ENCODE measurements around the gene TRAF4. TPM values are rescaled to one million over a fixed set of nuclear protein-coding genes. Genes with fewer than 3 reads are reported as not detected.
"Not testable (repeated sequence)": the region's sequence is repeated elsewhere in the genome, so short reads cannot be mapped to it uniquely, and the experiment has no call there.

Gene TRAF4
- total RNA-seq, 1 donor: 51.2 TPM

- H3K4me3 ChIP-seq (ENCODE audit: low read length): no peak overlapping the region
- no peaks in the 10 kb centered on the region for H3K9me3 ChIP-seq (ENCODE audit: low read depth, low read length)
- peaks cover 77% of the 10 kb centered on the region for H3K4me1 ChIP-seq (ENCODE audit: insufficient read depth, low read length)
- H3K27me3 ChIP-seq (ENCODE audit: insufficient read depth, low read length): no peaks in the 10 kb centered on the region
Measured at GRCh38 chr17:28722417-28723158, 21.2 kb upstream of the TRAF4 start.

- H3K9me3 ChIP-seq (ENCODE audit: low read depth, low read length): no peaks in the 10 kb centered on the region
- no peaks in the 10 kb centered on the region for H3K27me3 ChIP-seq (ENCODE audit: insufficient read depth, low read length)
- H3K4me3 ChIP-seq (ENCODE audit: low read length): no peak overlapping the region
- H3K4me1 ChIP-seq (ENCODE audit: insufficient read depth, low read length): peaks cover 79% of the 10 kb centered on the region
Measured at GRCh38 chr17:28723159-28723835, 20.5 kb upstream of the TRAF4 start.

- H3K9me3 ChIP-seq (ENCODE audit: low read depth, low read length); H3K27me3 ChIP-seq (ENCODE audit: insufficient read depth, low read length); H3K4me3 ChIP-seq (ENCODE audit: low read length): not testable (repeated sequence)
- peaks cover 76% of the 10 kb centered on the region for H3K4me1 ChIP-seq (ENCODE audit: insufficient read depth, low read length)
Measured at GRCh38 chr17:28723836-28724499, 19.8 kb upstream of the TRAF4 start.

- peaks cover 79% of the 10 kb centered on the region for H3K4me1 ChIP-seq (ENCODE audit: insufficient read depth, low read length)
- no peaks in the 10 kb centered on the region for H3K9me3 ChIP-seq (ENCODE audit: low read depth, low read length)
- H3K27me3 ChIP-seq (ENCODE audit: insufficient read depth, low read length): no peaks in the 10 kb centered on the region
- H3K4me3 ChIP-seq (ENCODE audit: low read length): no peak overlapping the region
Measured at GRCh38 chr17:28724500-28725165, 19.2 kb upstream of the TRAF4 start.

- no peak overlapping the region for H3K4me3 ChIP-seq (ENCODE audit: low read length)
Measured at GRCh38 chr17:28725166-28725659, 18.6 kb upstream of the TRAF4 start.

GRCh38 chr17:28725660-28726225 lies 18.1 kb upstream of the TRAF4 start:
- Histone ChIP-seq H3K27me3 (ENCODE audit: insufficient read depth, low read length) (no peaks in the 10 kb centered on the region), H3K9me3 (ENCODE audit: low read depth, low read length) (no peaks in the 10 kb centered on the region), H3K4me3 (ENCODE audit: low read length) (peak overlapping the region; percentile 28), H3K4me1 (ENCODE audit: insufficient read depth, low read length) (peaks cover 77% of the 10 kb centered on the region)

More at GRCh38 chr17:28725166-28725659, 18.6 kb upstream of the TRAF4 start:
- peaks cover 82% of the 10 kb centered on the region for H3K4me1 ChIP-seq (ENCODE audit: insufficient read depth, low read length)
- H3K9me3 ChIP-seq (ENCODE audit: low read depth, low read length): no peaks in the 10 kb centered on the region
- no peaks in the 10 kb centered on the region for H3K27me3 ChIP-seq (ENCODE audit: insufficient read depth, low read length)

- no peaks in the 10 kb centered on the region for H3K9me3 ChIP-seq (ENCODE audit: low read depth, low read length)
- no peaks in the 10 kb centered on the region for H3K27me3 ChIP-seq (ENCODE audit: insufficient read depth, low read length)
- peak within 1 kb of the TSS; percentile 44 for H3K4me3 ChIP-seq (ENCODE audit: low read length)
- peaks cover 72% of the 10 kb centered on the region for H3K4me1 ChIP-seq (ENCODE audit: insufficient read depth, low read length)
Measured at GRCh38 chr17:28726226-28726626, 17.6 kb upstream of the TRAF4 start, which contains the start of gene TLCD1. TSS of gene TLCD1 (minus strand) at chr17:28726233. CDS start at chr17:28726097, 136 bp downstream.

GRCh38 chr17:28726627-28727491 lies 17.0 kb upstream of the TRAF4 start:
- peak overlapping the region; percentile 44 for H3K4me3 ChIP-seq (ENCODE audit: low read length)
- H3K4me1 ChIP-seq (ENCODE audit: insufficient read depth, low read length): peaks cover 66% of the 10 kb centered on the region
- no peaks in the 10 kb centered on the region for H3K9me3 ChIP-seq (ENCODE audit: low read depth, low read length)
- H3K27me3 ChIP-seq (ENCODE audit: insufficient read depth, low read length): no peaks in the 10 kb centered on the region

- Histone ChIP-seq H3K9me3 (ENCODE audit: low read depth, low read length) (no peaks in the 10 kb centered on the region), H3K27me3 (ENCODE audit: insufficient read depth, low read length) (no peaks in the 10 kb centered on the region), H3K4me3 (ENCODE audit: low read length) (peak within 1 kb of the TSS; percentile 58), H3K4me1 (ENCODE audit: insufficient read depth, low read length) (peaks cover 52% of the 10 kb centered on the region)
Measured at GRCh38 chr17:28728364-28729200, 15.2 kb upstream of the TRAF4 start, which contains the start of gene NEK8. TSS of gene NEK8 (plus strand) at chr17:28728788. CDS start at chr17:28728814, 26 bp downstream.

GRCh38 chr17:28729950-28730330 lies 13.9 kb upstream of the TRAF4 start:
- no peaks in the 10 kb centered on the region for H3K27me3 ChIP-seq (ENCODE audit: insufficient read depth, low read length)
- no peaks in the 10 kb centered on the region for H3K9me3 ChIP-seq (ENCODE audit: low read depth, low read length)
- H3K4me1 ChIP-seq (ENCODE audit: insufficient read depth, low read length): peaks cover 44% of the 10 kb centered on the region
- no peak overlapping the region for H3K4me3 ChIP-seq (ENCODE audit: low read length)

GRCh38 chr17:28733346-28733745 lies 10.5 kb upstream of the TRAF4 start:
- Histone ChIP-seq H3K27me3 (ENCODE audit: insufficient read depth, low read length) (no peaks in the 10 kb centered on the region), H3K4me3 (ENCODE audit: low read length) (no peak overlapping the region), H3K9me3 (ENCODE audit: low read depth, low read length) (no peaks in the 10 kb centered on the region), H3K4me1 (ENCODE audit: insufficient read depth, low read length) (peaks cover 27% of the 10 kb centered on the region)

- Histone ChIP-seq H3K4me1 (ENCODE audit: insufficient read depth, low read length) (peaks cover 30% of the 10 kb centered on the region), H3K27me3 (ENCODE audit: insufficient read depth, low read length) (no peaks in the 10 kb centered on the region), H3K4me3 (ENCODE audit: low read length) (no peak overlapping the region), H3K9me3 (ENCODE audit: low read depth, low read length) (no peaks in the 10 kb centered on the region)
Measured at GRCh38 chr17:28734712-28735241, 9.0 kb upstream of the TRAF4 start.

GRCh38 chr17:28735242-28735722 lies 8.5 kb upstream of the TRAF4 start:
- no peaks in the 10 kb centered on the region for H3K27me3 ChIP-seq (ENCODE audit: insufficient read depth, low read length)
- H3K4me1 ChIP-seq (ENCODE audit: insufficient read depth, low read length): peaks cover 28% of the 10 kb centered on the region
- no peak overlapping the region for H3K4me3 ChIP-seq (ENCODE audit: low read length)
- no peaks in the 10 kb centered on the region for H3K9me3 ChIP-seq (ENCODE audit: low read depth, low read length)
